IMR-90 (cell line): ENCODE measurements around the gene LRRN2. TPM values are rescaled to one million over a fixed set of nuclear protein-coding genes. Genes with fewer than 3 reads are reported as not detected.

Source experiments
- ATAC-seq: fragments of 200-7000 bp; cut with Tn5 transposase; 2 replicates; pipeline ENCODE4 v1.9.1; 2020; ENCODE audit warnings: low read depth, mild to moderate bottlenecking, moderate library complexity
- BruUV-seq: library from RNA; stranded (reverse); fragments of 400-500 nt; replicated peaks from 2 replicates; lab custom pipeline; 2021; lab: Mats Ljungman, UMichigan
- CTCF ChIA-PET: fragments of 300-600 bp; formaldehyde crosslinking; extraction: SDS; loops from one replicate; lab custom pipeline; 2021; ENCODE audit warnings: antibody characterized with exemption; lab: Yijun Ruan, JAX
- POLR2A ChIA-PET: fragments of 300-600 bp; sonication (Branson Sonifier 250); formaldehyde crosslinking; loops from one replicate; lab custom pipeline; 2022; ENCODE audit warnings: antibody characterized with exemption; ENCODE audit not compliant: unreplicated experiment; lab: Charles Lee
- DNase-seq: peaks from one replicate; pipeline ENCODE4 v3.0.0; 2013
- H2AFZ ChIP-seq: replicated peaks from 2 replicates; pipeline ENCODE3; 2013; ENCODE audit warnings: low read length, mild to moderate bottlenecking; ENCODE audit not compliant: poor library complexity
- H2AK5ac ChIP-seq: 2 replicates; pipeline ENCODE4 v1.6.1; 2013; ENCODE audit warnings: low read depth, low read length, inconsistent platforms
- H2AK9ac ChIP-seq: replicated peaks from 2 replicates; pipeline ENCODE3; 2013; ENCODE audit warnings: mild to moderate bottlenecking, low read depth, low read length, moderate library complexity; ENCODE audit not compliant: poor library complexity
- H2BK120ac ChIP-seq: 2 replicates; pipeline ENCODE4 v1.6.1; 2013; ENCODE audit warnings: low read depth, low read length, inconsistent platforms
- H2BK15ac ChIP-seq: 3 replicates; pipeline ENCODE4 v1.6.1; 2013; ENCODE audit warnings: low read depth, low read length, inconsistent platforms
- H2BK20ac ChIP-seq: 2 replicates; pipeline ENCODE4 v1.6.1; 2013; ENCODE audit warnings: low read depth, mild to moderate bottlenecking, inconsistent platforms, low read length, moderate library complexity
- H2BK5ac ChIP-seq: 2 replicates; pipeline ENCODE4 v1.6.1; 2013; ENCODE audit warnings: mild to moderate bottlenecking, low read depth, low read length, inconsistent platforms; ENCODE audit not compliant: poor library complexity, severe bottlenecking
- H3K14ac ChIP-seq: replicated peaks from 2 replicates; pipeline ENCODE4 v1.6.1; 2013; ENCODE audit warnings: low read depth, low read length, inconsistent platforms
- H3K18ac ChIP-seq: 2 replicates; pipeline ENCODE4 v1.6.1; 2013; ENCODE audit warnings: low read depth, low read length, control low read depth
- H3K23ac ChIP-seq: 2 replicates; pipeline ENCODE4 v1.6.1; 2013; ENCODE audit warnings: low read depth, low read length, inconsistent platforms
- H3K27ac ChIP-seq: 2 replicates; pipeline ENCODE4 v1.5.1; 2013; ENCODE audit warnings: mild to moderate bottlenecking, control low read depth, low read length; ENCODE audit not compliant: insufficient read depth
- H3K27me3 ChIP-seq: 2 replicates; pipeline ENCODE4 v1.6.1; 2013; ENCODE audit warnings: low read length; ENCODE audit not compliant: control insufficient read depth, insufficient read depth
- H3K36me3 ChIP-seq: 2 replicates; pipeline ENCODE4 v1.6.1; 2013; ENCODE audit warnings: low read length, mixed read lengths; ENCODE audit not compliant: control insufficient read depth, insufficient read depth
- H3K4ac ChIP-seq: 2 replicates; pipeline ENCODE4 v1.6.1; 2013; ENCODE audit warnings: low read depth, low read length, inconsistent platforms
- H3K4me1 ChIP-seq: 2 replicates; pipeline ENCODE4 v1.6.1; 2013; ENCODE audit warnings: low read length, mixed read lengths; ENCODE audit not compliant: control insufficient read depth, insufficient read depth
- H3K4me2 ChIP-seq: 2 replicates; pipeline ENCODE4 v1.6.1; 2013; ENCODE audit warnings: low read depth, mild to moderate bottlenecking, control low read depth, low read length, moderate library complexity
- H3K4me3 ChIP-seq: 2 replicates; pipeline ENCODE4 v1.5.1; 2013; ENCODE audit warnings: low read depth, mild to moderate bottlenecking, control low read depth, low read length, moderate library complexity; ENCODE audit not compliant: insufficient read depth
- H3K56ac ChIP-seq: 2 replicates; pipeline ENCODE4 v1.6.1; 2013; ENCODE audit warnings: low read length, inconsistent platforms; ENCODE audit not compliant: insufficient read depth; ENCODE audit errors: extremely low read depth
- H3K79me1 ChIP-seq, 2 experiments: 2 replicates each; pipeline ENCODE4 v1.6.1; 2013; ENCODE audit warnings: low read length in 2 of 2, inconsistent platforms in 1 of 2, low read depth in 1 of 2
- H3K9ac ChIP-seq: 2 replicates; pipeline ENCODE4 v1.6.1; 2013; ENCODE audit warnings: low read depth, low read length, control low read depth
- H3K9me1 ChIP-seq: 2 replicates; pipeline ENCODE4 v1.6.1; 2013; ENCODE audit warnings: low read length, inconsistent platforms; ENCODE audit not compliant: insufficient read depth
- H3K9me3 ChIP-seq: 2 replicates; pipeline ENCODE4 v1.6.1; 2013; ENCODE audit warnings: low read length; ENCODE audit not compliant: control insufficient read depth, insufficient read depth
- H4K20me1 ChIP-seq: 2 replicates; pipeline ENCODE4 v1.6.1; 2013; ENCODE audit warnings: low read length, inconsistent platforms; ENCODE audit not compliant: insufficient read depth
- H4K5ac ChIP-seq: 2 replicates; pipeline ENCODE4 v1.6.1; 2013; ENCODE audit warnings: mild to moderate bottlenecking, low read depth, low read length, control low read depth
- H4K8ac ChIP-seq, 2 experiments: 2 replicates each; pipeline ENCODE4 v1.6.1; 2013; ENCODE audit warnings: low read depth in 2 of 2, low read length in 2 of 2, control low read depth in 1 of 2, inconsistent platforms in 1 of 2
- H4K91ac ChIP-seq: 2 replicates; pipeline ENCODE4 v1.6.1; 2013; ENCODE audit warnings: low read depth, low read length, inconsistent platforms; ENCODE audit not compliant: insufficient read depth
- RAD21 ChIP-seq: IDR thresholded peaks from 2 replicates; pipeline ENCODE4 v1.6.1; 2012; ENCODE audit warnings: low read length, improper control_type of control experiment
- RFX5 ChIP-seq: IDR thresholded peaks from 2 replicates; pipeline ENCODE4 v1.8.0; 2012; ENCODE audit warnings: low read depth, mild to moderate bottlenecking, low read length, moderate library complexity
- WGBS, 2 experiments: methylation state at CpG; one replicate each; pipeline versions ENCODE4 v1.1.5 to v1.1.7; 2013; ENCODE audit warnings: missing lambda C conversion rate in 2 of 2; ENCODE audit not compliant: insufficient read length in 1 of 2; ENCODE audit errors: extremely low coverage in 2 of 2; 5-methylcytosine and 5-hydroxymethylcytosine counted together
- dilution Hi-C: fragments of 300-500 bp; cut with HindIII; formaldehyde crosslinking; loops from one replicate; pipeline ENCODE4 v1.14.3; 2018; ENCODE audit warnings: low sequenced_read_pairs; ENCODE audit not compliant: unreplicated experiment
- in situ Hi-C: fragments of 300-500 bp; cut with MboI; formaldehyde crosslinking; loops from 3 replicates; pipeline ENCODE4 v1.14.3; 2019; ENCODE audit warnings: low sequenced_read_pairs, inconsistent platforms, mixed read lengths
- intact Hi-C: fragments of 100-400 bp; cut with micrococcal nuclease; formaldehyde crosslinking; loops from 2 replicates; pipeline ENCODE4 v1.10.0; 2022
- polyA plus RNA-seq, 3 experiments: library from polyadenylated mRNA; depleted of rRNA; stranded (reverse); fragments of >200 nt; gene quantifications; 2 replicates each; pipeline ENCODE4 v1.2.3, GENCODE V29; 2012; ENCODE audit warnings: low replicate concordance in 1 of 3
- total RNA-seq: library from RNA; depleted of rRNA; stranded (reverse); fragments of >200 nt; gene quantifications from 2 replicates; pipeline ENCODE4 v1.2.3, GENCODE V29; 2012

LRRN2 gene
- total and polyA plus RNA-seq, 2 of the 4 experiments (the other 2 are of a cell fraction): not detected

- Histone ChIP-seq H3K14ac (no peak overlapping the region), H4K91ac (no peak overlapping the region), H2AK5ac (no peak overlapping the region), H4K8ac (no peak overlapping the region), H3K27ac (no peak overlapping the region), H2AK9ac (no peak overlapping the region), H3K4me1 (no peaks in the 10 kb centered on the region), H3K4me2 (no peak overlapping the region), H3K23ac (no peak overlapping the region), H2BK120ac (no peak overlapping the region), H2BK5ac (no peak overlapping the region), H3K4ac (no peak overlapping the region), H3K56ac (no peak overlapping the region), H3K27me3 (peaks cover 23% of the 10 kb centered on the region), H4K20me1 (no peaks in the 10 kb centered on the region), H4K5ac (no peak overlapping the region), H2BK15ac (no peak overlapping the region), H3K4me3 (no peak overlapping the region), H3K9me3 (no peaks in the 10 kb centered on the region), H3K36me3 (no peaks in the 10 kb centered on the region), H2BK20ac (no peak overlapping the region), H3K9me1 (no peaks in the 10 kb centered on the region), H3K79me1 (no peaks in the 10 kb centered on the region), H3K9ac (no peak overlapping the region), H2AFZ (no peak overlapping the region), H3K18ac (no peak overlapping the region)
- no peak for ATAC-seq
- TF ChIP-seq RAD21 (no peak), RFX5 (no peak)
- dilution Hi-C loops (no loop called here), in situ Hi-C loops (no loop called here), intact Hi-C loops (no loop called here)
- ChIA-PET CTCF (no interaction called here), POLR2A (no interaction called here)
- 43% methylated on average over 4 of the region's 6 CpGs; no CpG with 5 or more reads in 1 of the 2 experiments for WGBS, 2 experiments
- no TSS peak for BruUV-seq
- DNase-seq: no peak
Observed at GRCh38 chr1:204664384-204664651, 21.2 kb downstream of the LRRN2 start.
